NCI-H1436 treated with DMSO at 0.1 percent for 48 hours (cell line): ENCODE data around the gene ALG5.

ENCODE experiments used
- DNase-seq: peaks from one replicate; lab custom pipeline; 2025; lab: John Stamatoyannopoulos, UW

ALG5 gene

GRCh38 chr13:36915896-36916640 is 83.1 kb downstream of the ALG5 start:
- DNase-seq = no peak

GRCh38 chr13:36915106-36915505 is 84.0 kb downstream of the ALG5 start:
- no peak for DNase-seq

GRCh38 chr13:36914648-36915047 is 84.5 kb downstream of the ALG5 start:
- DNase-seq = no peak

- DNase-seq = no peak
Observed at GRCh38 chr13:36913463-36913862, 85.7 kb downstream of the ALG5 start.

GRCh38 chr13:36912973-36913372 is 86.2 kb downstream of the ALG5 start:
- DNase-seq = no peak

- DNase-seq = no peak
Observed at GRCh38 chr13:36912369-36912768, 86.8 kb downstream of the ALG5 start.

GRCh38 chr13:36910545-36910944 is 88.6 kb downstream of the ALG5 start:
- no peak for DNase-seq

GRCh38 chr13:36907821-36908220 is 91.3 kb downstream of the ALG5 start:
- peak; percentile 49 for DNase-seq

- no peak for DNase-seq
Observed at GRCh38 chr13:36907266-36907665, 91.9 kb downstream of the ALG5 start.

GRCh38 chr13:36905944-36906343 is 93.2 kb downstream of the ALG5 start:
- no peak for DNase-seq

- peak; percentile 95 for DNase-seq
Observed at GRCh38 chr13:36903925-36904595, 95.1 kb downstream of the ALG5 start.
